SK-N-SH (cell line): ENCODE measurements around the gene TTYH3. TPM values are rescaled to one million over a fixed set of nuclear protein-coding genes. Genes with fewer than 3 reads are reported as not detected.

Experiments used
- CTCF ChIA-PET: fragments of 300-600, 350-600 bp; formaldehyde crosslinking; extraction: SDS; loops from one replicate; lab custom pipeline; 2021; lab: Yijun Ruan, JAX
- POLR2A ChIA-PET: fragments of 350-600 bp; sonication (Branson Sonifier 250); formaldehyde crosslinking; extraction: SDS; loops from one replicate; lab custom pipeline; 2020; ENCODE audit warnings: antibody characterized with exemption, inconsistent platforms; lab: Yijun Ruan, JAX
- DNase-seq: peaks from one replicate; pipeline ENCODE4 v3.0.0; 2012
- H2AFZ ChIP-seq: fragments of 200-600 bp; sonication (generic); 2 replicates; pipeline ENCODE4 v1.8.1; 2016; ENCODE audit warnings: antibody characterized with exemption, mild to moderate bottlenecking, low read depth
- H3F3A ChIP-seq: fragments of 200-600 bp; sonication (generic); replicated peaks from 2 replicates; pipeline ENCODE3; 2016; ENCODE audit warnings: antibody characterized with exemption, mild to moderate bottlenecking; ENCODE audit not compliant: insufficient read depth
- H3K27ac ChIP-seq, 2 experiments: fragments of 200-500 bp in 1 of 2; fragments of 200-600 bp in 1 of 2; sonication (Bioruptor generic) in 1 of 2; sonication (generic), shearing (Covaris generic) in 1 of 2; 2 replicates each; pipeline versions ENCODE4 v1.5.1 to v1.6.1; 2014 to 2016; ENCODE audit warnings: low read depth in 2 of 2, inconsistent platforms in 1 of 2, low read length in 1 of 2, mild to moderate bottlenecking in 1 of 2, mixed read lengths in 1 of 2
- H3K27me3 ChIP-seq: fragments of 200-600 bp; sonication (generic), shearing (Covaris generic); 2 replicates; pipeline ENCODE4 v1.6.1; 2016; ENCODE audit warnings: mixed run types; ENCODE audit not compliant: insufficient read depth
- H3K36me3 ChIP-seq, 2 experiments: fragments of 200-500 bp in 1 of 2; fragments of 200-600 bp in 1 of 2; sonication (Bioruptor generic) in 1 of 2; sonication (generic) in 1 of 2; replicated peaks in 1 of 2; 2 replicates each; pipeline versions ENCODE3 to v1.5.1; 2014 to 2016; ENCODE audit warnings: low read length in 1 of 2, mild to moderate bottlenecking in 1 of 2; ENCODE audit not compliant: insufficient read depth in 2 of 2, control insufficient read depth in 1 of 2
- H3K4me1 ChIP-seq, 2 experiments: fragments of 200-500 bp in 1 of 2; fragments of 200-600 bp in 1 of 2; sonication (Bioruptor generic) in 1 of 2; sonication (generic), shearing (Covaris generic) in 1 of 2; 2 replicates each; pipeline versions ENCODE4 v1.5.1 to v1.6.1; 2014 to 2016; ENCODE audit warnings: low read depth in 1 of 2, low read length in 1 of 2, mixed run types in 1 of 2; ENCODE audit not compliant: insufficient read depth in 2 of 2, control insufficient read depth in 1 of 2
- H3K4me2 ChIP-seq: fragments of 200-600 bp; sonication (generic), shearing (Covaris generic); 2 replicates; pipeline ENCODE4 v1.6.1; 2017; ENCODE audit warnings: mixed run types
- H3K4me3 ChIP-seq, 2 experiments: fragments of 200-500 bp in 1 of 2; fragments of 200-600 bp in 1 of 2; sonication (Bioruptor generic) in 1 of 2; sonication (generic), shearing (Covaris generic) in 1 of 2; 2 replicates each; pipeline versions ENCODE4 v1.5.1 to v1.8.1; 2014 to 2016; ENCODE audit warnings: low read depth in 2 of 2, inconsistent platforms in 1 of 2, low read length in 1 of 2, mild to moderate bottlenecking in 1 of 2, mixed read lengths in 1 of 2, moderate library complexity in 1 of 2
- H3K79me2 ChIP-seq: fragments of 200-600 bp; sonication (generic); 2 replicates; pipeline ENCODE4 v1.8.1; 2017; ENCODE audit warnings: mild to moderate bottlenecking; ENCODE audit not compliant: insufficient read depth
- H3K9ac ChIP-seq: fragments of 200-600 bp; sonication (generic); 2 replicates; pipeline ENCODE4 v1.6.1; 2017; ENCODE audit warnings: mixed run types
- H3K9me2 ChIP-seq: fragments of 200-600 bp; sonication (generic); 2 replicates; pipeline ENCODE4 v1.6.1; 2017; ENCODE audit warnings: mixed run types
- H3K9me3 ChIP-seq: fragments of 200-600 bp; sonication (generic); 2 replicates; pipeline ENCODE4 v1.6.1; 2017; ENCODE audit warnings: mixed run types, mild to moderate bottlenecking, moderate library complexity
- H4K20me1 ChIP-seq: fragments of 200-600 bp; sonication (generic); 2 replicates; pipeline ENCODE4 v1.6.1; 2017; ENCODE audit warnings: mild to moderate bottlenecking, mixed run types; ENCODE audit not compliant: insufficient read depth
- CHD2 ChIP-seq: fragments of 150-350 bp; IDR thresholded peaks from 2 replicates; pipeline ENCODE4 v1.6.1; 2018; ENCODE audit warnings: low read length; ENCODE audit not compliant: partially characterized antibody
- FOSL2 ChIP-seq: IDR thresholded peaks from 2 replicates; pipeline ENCODE4 v1.4.0; 2012; ENCODE audit warnings: low read depth, mild to moderate bottlenecking, moderate library complexity, borderline replicate concordance
- FOXJ3 ChIP-seq: sonication (generic); formaldehyde crosslinking; IDR thresholded peaks from 2 replicates; pipeline ENCODE4 v1.5.1; 2020; ENCODE audit warnings: mild to moderate bottlenecking, missing genetic modification reagents
- FOXM1 ChIP-seq: IDR thresholded peaks from 2 replicates; pipeline ENCODE4 v1.4.0; 2012; ENCODE audit warnings: low read depth, mild to moderate bottlenecking
- GATA2 ChIP-seq: sonication (generic); formaldehyde crosslinking; IDR thresholded peaks from 2 replicates; pipeline ENCODE4 v1.5.0; 2020; ENCODE audit warnings: mild to moderate bottlenecking, missing genetic modification reagents
- JUND ChIP-seq: IDR thresholded peaks from 2 replicates; pipeline ENCODE4 v1.4.0; 2012
- MEF2A ChIP-seq: IDR thresholded peaks from 2 replicates; pipeline ENCODE4 v1.4.0; 2012; ENCODE audit warnings: low read depth, borderline replicate concordance
- MXI1 ChIP-seq: IDR thresholded peaks from 2 replicates; pipeline ENCODE4 v1.6.1; 2012; ENCODE audit warnings: mild to moderate bottlenecking, low read depth, low read length, improper control_type of control experiment
- NFIC ChIP-seq: IDR thresholded peaks from 2 replicates; pipeline ENCODE4 v1.4.0; 2012; ENCODE audit warnings: borderline replicate concordance
- PBX3 ChIP-seq: IDR thresholded peaks from 2 replicates; pipeline ENCODE4; 2012
- POLR2AphosphoS5 ChIP-seq: IDR thresholded peaks from 2 replicates; pipeline ENCODE4 v1.6.1; 2012; ENCODE audit warnings: low read depth, low read length
- RCOR1 ChIP-seq: fragments of 150-350 bp; IDR thresholded peaks from 2 replicates; pipeline ENCODE4 v1.6.1; 2017; ENCODE audit warnings: antibody characterized with exemption, low read length
- REST ChIP-seq: IDR thresholded peaks from 2 replicates; pipeline ENCODE4 v1.6.1; 2012; ENCODE audit warnings: mild to moderate bottlenecking, low read depth, low read length, moderate library complexity
- RFX5 ChIP-seq: IDR thresholded peaks from 2 replicates; pipeline ENCODE4 v1.6.1; 2012; ENCODE audit warnings: mild to moderate bottlenecking, improper control_type of control experiment, low read length
- RXRA ChIP-seq: IDR thresholded peaks from 2 replicates; pipeline ENCODE4 v1.4.0; 2012; ENCODE audit warnings: low read depth, mild to moderate bottlenecking, borderline replicate concordance
- SMC3 ChIP-seq: IDR thresholded peaks from 2 replicates; pipeline ENCODE4 v1.6.1; 2012; ENCODE audit warnings: low read depth, low read length, improper control_type of control experiment
- TAF1 ChIP-seq: IDR thresholded peaks from 2 replicates; pipeline ENCODE4 v1.6.1; 2012; ENCODE audit warnings: low read depth, mild to moderate bottlenecking, low read length, moderate library complexity, borderline replicate concordance
- TCF12 ChIP-seq: IDR thresholded peaks from 2 replicates; pipeline ENCODE4 v1.4.0; 2012
- TEAD4 ChIP-seq: IDR thresholded peaks from 2 replicates; pipeline ENCODE4 v1.4.0; 2012; ENCODE audit warnings: mild to moderate bottlenecking, borderline replicate concordance; ENCODE audit not compliant: insufficient read depth
- USF2 ChIP-seq: fragments of 150-350 bp; IDR thresholded peaks from 2 replicates; pipeline ENCODE4 v1.6.1; 2017; ENCODE audit warnings: antibody characterized with exemption, low read length, low read depth, borderline replicate concordance
- WGBS: methylation state at CpG from one replicate; pipeline ENCODE4 v1.1.6; 2017; ENCODE audit warnings: low lambda C conversion rate; 5-methylcytosine and 5-hydroxymethylcytosine counted together
- polyA plus RNA-seq, 3 experiments: library from polyadenylated mRNA; depleted of rRNA; stranded (reverse); fragments of >200 nt; gene quantifications; 2 replicates each; pipeline ENCODE4 v1.2.3, GENCODE V29; 2012
- TF ChIP-seq, protein P1 (sequence below): IDR thresholded peaks from 2 replicates; pipeline ENCODE4 v1.4.0; 2012; ENCODE audit warnings: low read depth, borderline replicate concordance
- TF ChIP-seq, protein P2 (sequence below): IDR thresholded peaks from 2 replicates; pipeline ENCODE4 v1.4.0; 2012; ENCODE audit warnings: low read depth, borderline replicate concordance

The TTYH3 gene
- polyA plus RNA-seq, 1 of the 3 experiments (the other 2 are of a cell fraction) = 105 TPM

DNA sequence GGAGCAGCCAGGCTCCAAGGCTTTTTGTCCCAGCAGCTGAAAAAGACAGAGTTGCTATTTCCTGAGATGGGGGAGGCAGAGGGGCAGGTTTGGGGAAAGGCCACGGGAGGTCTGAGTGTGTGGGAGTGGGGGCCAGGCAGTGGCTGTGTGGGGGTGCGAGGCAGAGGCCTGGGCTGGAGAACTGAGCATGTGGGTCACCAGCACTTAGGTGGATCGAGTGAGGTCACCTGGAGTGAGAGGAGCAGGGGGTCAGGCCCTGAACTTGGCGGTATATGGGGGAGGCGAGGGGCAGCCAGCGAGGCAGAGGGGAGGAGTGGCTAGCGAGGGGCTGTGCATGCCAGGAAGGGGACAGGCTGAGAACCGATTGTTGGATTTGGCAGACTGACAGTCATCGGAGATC, 44.7 kb upstream of the TTYH3 start:
- Histone ChIP-seq H3K27me3 (no peaks in the 10 kb centered on the region), H3K9me3 (no peaks in the 10 kb centered on the region), H3K9ac (no peak overlapping the region), H3K4me2 (no peak overlapping the region), H3K79me2 (no peaks in the 10 kb centered on the region), H3K9me2 (no peaks in the 10 kb centered on the region), H3F3A (no peaks in the 10 kb centered on the region), H3K27ac (no peak overlapping the region), H3K4me3 (no peak overlapping the region), H3K4me1 (no peaks in the 10 kb centered on the region), H3K36me3 (peaks cover 20% of the 10 kb centered on the region in 2 experiments), H4K20me1 (no peaks in the 10 kb centered on the region), H2AFZ (no peak overlapping the region)
- 96% methylated on average over 9 of the region's 9 CpGs for WGBS
- no peak for DNase-seq
- ChIA-PET POLR2A (no interaction called here), CTCF (interaction anchor here (1.1 to 3.6 kb wide), 3 partner anchors 10 to 20 kb away, joined by 3 to 12 read pairs (median 6); no protein-coding TSS in a partner anchor)
- TF ChIP-seq REST = no peak
- TF ChIP-seq MEF2A = no peak
- TF ChIP-seq TEAD4 = no peak
- TF ChIP-seq FOSL2 = no peak
- no peak for TF ChIP-seq USF2
- no peak for TF ChIP-seq NFIC
- TF ChIP-seq, protein P1, sequence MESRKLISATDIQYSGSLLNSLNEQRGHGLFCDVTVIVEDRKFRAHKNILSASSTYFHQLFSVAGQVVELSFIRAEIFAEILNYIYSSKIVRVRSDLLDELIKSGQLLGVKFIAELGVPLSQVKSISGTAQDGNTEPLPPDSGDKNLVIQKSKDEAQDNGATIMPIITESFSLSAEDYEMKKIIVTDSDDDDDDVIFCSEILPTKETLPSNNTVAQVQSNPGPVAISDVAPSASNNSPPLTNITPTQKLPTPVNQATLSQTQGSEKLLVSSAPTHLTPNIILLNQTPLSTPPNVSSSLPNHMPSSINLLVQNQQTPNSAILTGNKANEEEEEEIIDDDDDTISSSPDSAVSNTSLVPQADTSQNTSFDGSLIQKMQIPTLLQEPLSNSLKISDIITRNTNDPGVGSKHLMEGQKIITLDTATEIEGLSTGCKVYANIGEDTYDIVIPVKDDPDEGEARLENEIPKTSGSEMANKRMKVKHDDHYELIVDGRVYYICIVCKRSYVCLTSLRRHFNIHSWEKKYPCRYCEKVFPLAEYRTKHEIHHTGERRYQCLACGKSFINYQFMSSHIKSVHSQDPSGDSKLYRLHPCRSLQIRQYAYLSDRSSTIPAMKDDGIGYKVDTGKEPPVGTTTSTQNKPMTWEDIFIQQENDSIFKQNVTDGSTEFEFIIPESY = no peak

- no peaks in the 10 kb centered on the region for H3K9me3 ChIP-seq
- H3F3A ChIP-seq = no peaks in the 10 kb centered on the region
- H3K79me2 ChIP-seq = no peaks in the 10 kb centered on the region
- no peak overlapping the region for H2AFZ ChIP-seq
- H3K36me3 ChIP-seq = peaks cover 20 to 27% of the 10 kb centered on the region in 2 experiments
- H3K9me2 ChIP-seq = no peaks in the 10 kb centered on the region
- CTCF ChIA-PET = interaction anchor here (1.2 to 3.6 kb wide), 2 partner anchors 15 to 20 kb away, joined by 3 to 12 read pairs; no protein-coding TSS in a partner anchor
- 95% methylated on average over 17 of the region's 21 CpGs for WGBS
- no peak for DNase-seq
- no peaks in the 10 kb centered on the region for H3K4me1 ChIP-seq
- TF ChIP-seq GATA2 = no peak
- no peak for TF ChIP-seq CHD2
- TF ChIP-seq, protein P2, sequence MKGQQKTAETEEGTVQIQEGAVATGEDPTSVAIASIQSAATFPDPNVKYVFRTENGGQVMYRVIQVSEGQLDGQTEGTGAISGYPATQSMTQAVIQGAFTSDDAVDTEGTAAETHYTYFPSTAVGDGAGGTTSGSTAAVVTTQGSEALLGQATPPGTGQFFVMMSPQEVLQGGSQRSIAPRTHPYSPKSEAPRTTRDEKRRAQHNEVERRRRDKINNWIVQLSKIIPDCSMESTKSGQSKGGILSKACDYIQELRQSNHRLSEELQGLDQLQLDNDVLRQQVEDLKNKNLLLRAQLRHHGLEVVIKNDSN = no peak
- no peak for TF ChIP-seq RCOR1
- no peak for TF ChIP-seq RFX5
- TF ChIP-seq FOXM1 = no peak
- no peak for TF ChIP-seq TCF12
- TF ChIP-seq SMC3 = no peak
- no peak for TF ChIP-seq JUND
- no peak for TF ChIP-seq MXI1
- no peak for TF ChIP-seq RXRA
- no peak for TF ChIP-seq PBX3
- TF ChIP-seq TAF1 = no peak
- no peak for TF ChIP-seq POLR2AphosphoS5
- no peak for TF ChIP-seq FOXJ3 (CRISPR knock-in tag)
- TF ChIP-seq, all 33 proteins: peak for 0
- no peak overlapping the region for H3K9ac ChIP-seq
- no peak overlapping the region for H3K4me2 ChIP-seq
- H3K27me3 ChIP-seq = no peaks in the 10 kb centered on the region
- no peak overlapping the region for H3K4me3 ChIP-seq
- no peaks in the 10 kb centered on the region for H4K20me1 ChIP-seq
- POLR2A ChIA-PET = no interaction called here
- H3K27ac ChIP-seq = no peak overlapping the region
These were observed 44.0 kb upstream of the TTYH3 start for GRCh38 chr7:2587778-2588177.
